ENCODE results near the gene ERAL1. TPM values are rescaled to one million over a fixed set of nuclear protein-coding genes. Genes with fewer than 3 reads are reported as not detected.

The ERAL1 gene
- total RNA-seq, 4 donors from 2014 or later, result 39.4 to 45.2 (median 41.6) TPM

DNA sequence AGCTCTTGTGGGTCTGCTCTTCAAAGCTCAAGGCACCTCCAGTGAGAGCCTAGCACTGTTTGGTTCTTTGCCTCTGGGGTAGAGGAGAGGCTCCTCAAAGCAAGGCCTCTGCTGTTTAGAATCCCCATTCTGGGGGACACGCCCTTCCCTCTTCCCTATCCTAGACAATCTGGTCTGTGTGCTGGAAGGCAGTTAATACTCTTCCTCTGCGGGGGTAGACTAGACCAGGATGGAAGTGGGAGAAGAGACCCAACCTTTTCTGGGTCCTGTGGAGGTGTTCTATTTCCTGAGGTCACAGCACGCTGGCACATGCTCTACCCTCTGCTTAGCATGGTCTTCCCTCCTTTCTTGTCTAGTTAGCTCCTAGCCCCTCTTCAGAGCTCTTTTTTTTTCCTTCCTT is 7.7 kb downstream of the ERAL1 start:
- H3K4me3 ChIP-seq (ENCODE audit: low read depth, poor library complexity, severe bottlenecking), result no peak overlapping the region
- intact Hi-C loops (cut with DNase I; ENCODE audit: low total_unique reads), result no loop called here
- DNase-seq (ENCODE audit: low spot score in 2 of 2), result no peak
- 85 to 90% methylated on average over 3 of the region's 3 CpGs for WGBS, 2 donors
- TF ChIP-seq CTCF (IDR thresholded peaks at IDR 0.05) (no peak), POLR2A (IDR thresholded peaks at IDR 0.05) (no peak)

GRCh38 chr17:28863953-28864352 is 9.1 kb downstream of the ERAL1 start:
- TF ChIP-seq POLR2A (IDR thresholded peaks at IDR 0.05) (no peak), CTCF (IDR thresholded peaks at IDR 0.05) (no peak)
- intact Hi-C loops (cut with DNase I; ENCODE audit: low total_unique reads), result no loop called here
- H3K4me3 ChIP-seq (ENCODE audit: low read depth, poor library complexity, severe bottlenecking), result no peak overlapping the region
- WGBS, 2 donors, result 88 to 90% methylated on average over 1 of the region's 1 CpG
- no peak for DNase-seq (ENCODE audit: low spot score in 2 of 2)

- H3K4me3 ChIP-seq (ENCODE audit: low read depth, poor library complexity, severe bottlenecking), result no peak overlapping the region
- no peak for DNase-seq (ENCODE audit: low spot score in 2 of 2)
- intact Hi-C loops (cut with DNase I; ENCODE audit: low total_unique reads), result no loop called here
- TF ChIP-seq POLR2A (IDR thresholded peaks at IDR 0.05), result no peak
- no peak for TF ChIP-seq CTCF (IDR thresholded peaks at IDR 0.05)
- 86 to 87% methylated on average over 11 of the region's 11 CpGs for WGBS, 2 donors
These were observed 10.4 kb downstream of the ERAL1 start for GRCh38 chr17:28864991-28865849.

GRCh38 chr17:28865946-28866752 is 11.3 kb downstream of the ERAL1 start:
- WGBS, 2 donors, result 89 to 90% methylated on average over 13 of the region's 13 CpGs
- intact Hi-C loops (cut with DNase I; ENCODE audit: low total_unique reads), result no loop called here
- no peak for DNase-seq (ENCODE audit: low spot score in 2 of 2)
- no peak overlapping the region for H3K4me3 ChIP-seq (ENCODE audit: low read depth, poor library complexity, severe bottlenecking)
- TF ChIP-seq POLR2A (IDR thresholded peaks at IDR 0.05), result no peak
- TF ChIP-seq CTCF (IDR thresholded peaks at IDR 0.05), result no peak

DNA sequence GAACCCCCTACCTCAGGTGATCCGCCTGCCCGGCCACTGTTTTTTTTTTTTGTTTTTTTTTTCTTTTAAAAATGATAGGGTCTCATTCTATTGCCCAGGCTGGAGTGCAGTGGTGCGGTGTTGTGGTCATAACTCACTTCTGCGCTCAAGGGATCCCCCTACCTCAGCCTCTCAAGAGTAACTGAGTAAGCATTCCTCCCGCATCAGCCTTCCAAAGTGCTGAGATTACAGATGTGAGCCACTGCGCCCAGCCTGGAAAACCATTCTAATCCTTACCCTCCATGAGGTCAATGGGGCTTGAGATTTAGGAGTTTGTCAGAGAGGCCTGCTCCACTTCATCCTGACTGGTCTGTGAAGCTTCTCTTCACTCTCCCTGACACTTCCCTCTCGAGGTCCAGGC is 12.5 kb downstream of the ERAL1 start:
- no peak overlapping the region for H3K4me3 ChIP-seq (ENCODE audit: low read depth, poor library complexity, severe bottlenecking)
- intact Hi-C loops (cut with DNase I; ENCODE audit: low total_unique reads), result no loop called here
- 91 to 93% methylated on average over 7 of the region's 7 CpGs for WGBS, 2 donors

More for the DNA sequence above, 12.5 kb downstream of the ERAL1 start:
- no peak for DNase-seq (ENCODE audit: low spot score in 2 of 2)
- no peak for TF ChIP-seq CTCF (IDR thresholded peaks at IDR 0.05)
- no peak for TF ChIP-seq POLR2A (IDR thresholded peaks at IDR 0.05)

Data from lower leg skin (tissue), 4 donors.